Stomach (tissue), 19 donors: Measurements from ENCODE around the gene HLA-DOB. TPM values are rescaled to one million over a fixed set of nuclear protein-coding genes. Genes with fewer than 3 reads are reported as not detected.
A peak's percentile ranks its signal among the peaks of the same experiment; 100 is the strongest.

ENCODE experiments used
- DNase-seq, 2 donors: peaks; one replicate each; pipeline versions ENCODE4 v3.0.0 to v3.0.0-alpha.2; 2013 to 2019
- H3K27ac ChIP-seq, 5 donors: fragments of 200-600 bp in 4 of 5; sonication (generic) in 4 of 5; one replicate each; pipeline ENCODE4 v1.5.1; 2013 to 2019; ENCODE audit warnings: mild to moderate bottlenecking in 1 of 5, moderate library complexity in 1 of 5
- H3K27me3 ChIP-seq, 3 donors: fragments of 200-600 bp; sonication (generic); one replicate each; pipeline ENCODE4 v1.5.1; 2017 to 2019; ENCODE audit warnings: mixed run types in 1 of 3
- H3K36me3 ChIP-seq, 4 donors: fragments of 200-600 bp; sonication (generic); 1 replicate in 3 of 4; 2 replicates in 1 of 4; pipeline ENCODE4 v1.5.1; 2016 to 2019
- H3K4me1 ChIP-seq, 4 donors: fragments of 200-600 bp; sonication (generic); one replicate each; pipeline ENCODE4 v1.5.1; 2016 to 2019
- H3K4me3 ChIP-seq, 4 donors: fragments of 200-600 bp; sonication (generic) in 3 of 4; one replicate each; pipeline ENCODE4 v1.5.1; 2016 to 2019; ENCODE audit warnings: mild to moderate bottlenecking in 1 of 4
- H3K9me3 ChIP-seq, 4 donors: fragments of 200-600 bp; sonication (generic); one replicate each; pipeline ENCODE4 v1.5.1; 2016 to 2019
- EP300 ChIP-seq: sonication (generic); formaldehyde crosslinking; IDR thresholded peaks from one replicate; pipeline ENCODE4 v1.6.1; 2017; ENCODE audit warnings: antibody characterized with exemption
- POLR2A ChIP-seq, 4 donors: fragments of 450-650 bp; IDR thresholded peaks; one replicate each; pipeline ENCODE4 v1.6.1; 2016; ENCODE audit warnings: antibody characterized with exemption in 4 of 4, control low read depth in 2 of 4, mild to moderate bottlenecking in 1 of 4, moderate library complexity in 1 of 4
- POLR2AphosphoS5 ChIP-seq, 3 donors: sonication (generic); formaldehyde crosslinking; IDR thresholded peaks; one replicate each; pipeline ENCODE4 v1.6.1; 2016; ENCODE audit warnings: antibody characterized with exemption in 3 of 3
- WGBS, 5 donors: extraction: QIAGEN DNeasy Blood & Tissue Kit in 3 of 5; methylation state at CpG; one replicate each; pipeline versions ENCODE4 v1.1.5 to v1.1.7; 2013 to 2018; 5-methylcytosine and 5-hydroxymethylcytosine counted together
- intact Hi-C: fragments of 100-400 bp; cut with DNase I; formaldehyde crosslinking; loops from one replicate; pipeline ENCODE4 v1.15.1; 2023; ENCODE audit warnings: low total_unique reads
- long read RNA-seq, 10 donors: transcript quantifications; one replicate each; lab custom pipeline, GENCODE V29; 2026
- polyA plus RNA-seq, 3 donors: library from polyadenylated mRNA; stranded (reverse); fragments of 200-250 nt; gene quantifications; one replicate each; pipeline ENCODE4 v1.2.3, GENCODE V29; 2013
- total RNA-seq, 5 donors: library from RNA; depleted of rRNA; stranded (reverse); fragments of >200 nt; gene quantifications; one replicate each; pipeline versions ENCODE4 v1.1.0 to v1.2.3, GENCODE V29; 2014 to 2016
- TF ChIP-seq, protein P1 (sequence below), 7 experiments: fragments of 450-650 bp in 4 of 7; fragments of 200-600 bp in 3 of 7; sonication (generic) in 3 of 7; IDR thresholded peaks; one replicate each; pipeline ENCODE4 v1.5.1; 2016 to 2019; ENCODE audit warnings: antibody characterized with exemption in 7 of 7, control low read depth in 2 of 7, mild to moderate bottlenecking in 1 of 7
- donor health status: healthy with polysubstance abuse.
- donor health status: Bipolar disorder and iron deficiency.
- donor health status: healthy.

Gene HLA-DOB
- 10 to 100 TPM in 1 of 5 donors, 1 to 10 TPM in 2, not detected in 2; 1.3 to 62.9 (median 2.9) TPM for total RNA-seq
- 1 to 10 TPM in 2 of 3 donors, under 1 TPM in 1; 0.81 to 5.0 (median 1.2) TPM for polyA plus RNA-seq
- long read RNA-seq, donor 1, result 0 reads
- long read RNA-seq, donor 2, result 0 reads
- long read RNA-seq, donor 3, result 0 reads
- long read RNA-seq, donor 4, result 0 reads
- long read RNA-seq, donor 5, result 0 reads
- long read RNA-seq, donor 6, result 0 reads
- long read RNA-seq, donor 7, result 0 reads
- long read RNA-seq, donor 8, result 0 reads
- long read RNA-seq, donor 9, result 0 reads
- long read RNA-seq, donor 10, result 0 reads

DNA sequence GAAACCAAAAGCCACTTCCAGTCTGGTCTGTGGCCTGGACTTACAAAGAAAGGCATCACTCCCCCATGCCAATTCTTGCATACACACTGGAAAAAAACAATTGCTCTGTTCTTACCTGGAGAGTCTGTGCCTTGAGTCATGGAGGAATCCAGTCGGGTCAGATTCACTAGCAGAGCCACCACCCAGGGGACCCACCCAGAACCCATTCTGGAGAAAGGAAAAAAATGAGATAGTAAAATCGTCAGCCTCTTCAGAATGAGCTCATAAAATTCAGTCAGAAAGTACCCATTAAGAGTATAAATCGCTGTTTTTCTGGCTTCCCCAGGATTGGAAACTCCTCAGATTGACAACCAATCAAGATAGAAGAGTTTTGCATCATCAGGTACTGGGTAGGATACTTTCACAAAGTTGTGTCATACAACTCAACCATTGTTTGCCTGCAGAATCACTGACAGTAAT is at the start of gene HLA-DOB:
Gene HLA-DOB, minus strand, starts transcription at position 257 of the 459 bp plus-strand sequence. Its CDS starts 51 bp downstream, at position 206.
- H3K9me3 ChIP-seq, result no peaks in the 10 kb centered on the region
- no peaks in the 10 kb centered on the region for H3K4me1 ChIP-seq
- H3K27ac ChIP-seq, result peak within 1 kb of the TSS in 1 of 5 donors; percentile 45
- H3K36me3 ChIP-seq, result no peaks in the 10 kb centered on the region
- TF ChIP-seq POLR2AphosphoS5 (IDR thresholded peaks at IDR 0.05) (no peak), EP300 (no peak)
- intact Hi-C loops, result no loop called here
- peaks cover 0 to 9% (median 0%) of the 10 kb centered on the region in 3 donors for H3K27me3 ChIP-seq
- peak in 1 of 2 donors; percentile 42 for DNase-seq
- 31 to 66% (median 42%) methylated on average over 3 of the region's 3 CpGs for WGBS, 5 donors
- peak within 1 kb of the TSS in 1 of 4 donors; percentile 3 for H3K4me3 ChIP-seq

DNA sequence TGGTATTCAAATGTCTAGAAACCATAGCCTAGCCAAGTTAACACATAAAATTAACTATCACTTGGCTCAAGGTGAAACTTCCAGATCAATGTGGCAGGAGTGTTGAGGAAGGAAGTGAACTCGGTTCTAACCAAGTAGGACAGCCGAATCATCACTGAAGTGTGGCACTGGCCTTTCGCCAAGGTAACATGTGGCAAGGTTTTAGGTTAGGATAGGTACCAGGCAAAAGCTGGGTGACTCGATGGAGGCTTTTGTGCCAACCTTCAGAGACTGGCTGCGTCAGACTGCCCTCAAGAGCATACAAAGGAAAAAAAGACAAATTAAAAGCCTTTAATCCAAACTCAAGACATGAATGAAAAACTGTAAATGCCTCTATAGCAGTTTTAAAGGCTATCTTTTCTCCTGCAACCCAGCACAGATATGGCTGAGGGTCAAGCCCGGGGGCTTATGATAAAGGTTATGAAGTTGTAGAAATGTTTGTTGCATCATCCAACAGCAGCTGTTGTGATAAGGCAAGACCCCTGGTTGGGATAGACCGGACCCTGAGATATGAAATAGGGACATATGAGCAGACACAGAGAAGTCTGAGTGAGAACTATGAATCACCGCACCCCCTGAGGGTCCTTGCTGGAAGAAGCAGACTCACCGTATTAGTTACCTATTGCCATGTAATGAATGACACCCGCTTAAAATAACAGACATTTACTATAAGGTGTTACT is 49.1 kb upstream of the HLA-DOB start:
- intact Hi-C loops, result no loop called here
- DNase-seq, result no peak
- no peaks in the 10 kb centered on the region for H3K36me3 ChIP-seq
- peaks cover 0 to 12% (median 0%) of the 10 kb centered on the region in 3 donors for H3K27me3 ChIP-seq
- no peak overlapping the region for H3K4me3 ChIP-seq
- 59 to 74% (median 65%) methylated on average over 10 of the region's 10 CpGs for WGBS, 5 donors
- TF ChIP-seq, protein P1, sequence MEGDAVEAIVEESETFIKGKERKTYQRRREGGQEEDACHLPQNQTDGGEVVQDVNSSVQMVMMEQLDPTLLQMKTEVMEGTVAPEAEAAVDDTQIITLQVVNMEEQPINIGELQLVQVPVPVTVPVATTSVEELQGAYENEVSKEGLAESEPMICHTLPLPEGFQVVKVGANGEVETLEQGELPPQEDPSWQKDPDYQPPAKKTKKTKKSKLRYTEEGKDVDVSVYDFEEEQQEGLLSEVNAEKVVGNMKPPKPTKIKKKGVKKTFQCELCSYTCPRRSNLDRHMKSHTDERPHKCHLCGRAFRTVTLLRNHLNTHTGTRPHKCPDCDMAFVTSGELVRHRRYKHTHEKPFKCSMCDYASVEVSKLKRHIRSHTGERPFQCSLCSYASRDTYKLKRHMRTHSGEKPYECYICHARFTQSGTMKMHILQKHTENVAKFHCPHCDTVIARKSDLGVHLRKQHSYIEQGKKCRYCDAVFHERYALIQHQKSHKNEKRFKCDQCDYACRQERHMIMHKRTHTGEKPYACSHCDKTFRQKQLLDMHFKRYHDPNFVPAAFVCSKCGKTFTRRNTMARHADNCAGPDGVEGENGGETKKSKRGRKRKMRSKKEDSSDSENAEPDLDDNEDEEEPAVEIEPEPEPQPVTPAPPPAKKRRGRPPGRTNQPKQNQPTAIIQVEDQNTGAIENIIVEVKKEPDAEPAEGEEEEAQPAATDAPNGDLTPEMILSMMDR (IDR thresholded peaks at IDR 0.05), result no peak
- TF ChIP-seq POLR2AphosphoS5 (IDR thresholded peaks at IDR 0.05), result no peak
- no peak overlapping the region for H3K27ac ChIP-seq
- H3K9me3 ChIP-seq, result no peaks in the 10 kb centered on the region
- peaks cover 0 to 16% (median 9%) of the 10 kb centered on the region in 4 donors for H3K4me1 ChIP-seq

DNA sequence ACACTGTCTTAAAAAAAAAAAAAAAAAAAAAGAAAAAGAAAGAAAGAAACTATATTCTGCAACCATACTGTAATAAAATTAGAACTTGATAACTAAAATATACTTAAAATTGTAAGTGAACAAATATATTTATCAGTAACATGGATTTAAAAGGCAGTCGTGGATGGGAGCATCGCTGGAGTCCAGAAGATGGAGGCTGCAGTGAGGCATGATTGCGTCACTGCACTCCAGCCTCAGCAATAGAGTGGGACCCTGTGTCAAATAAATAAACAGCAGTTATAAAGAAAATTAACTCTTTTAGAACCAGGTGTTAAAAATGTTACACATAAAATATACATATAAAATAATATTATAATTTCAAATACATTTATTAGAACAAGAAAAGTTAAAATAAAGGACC is 45.9 kb upstream of the HLA-DOB start:
- TF ChIP-seq POLR2A (IDR thresholded peaks at IDR 0.05) (no peak), POLR2AphosphoS5 (IDR thresholded peaks at IDR 0.05) (no peak), EP300 (no peak)
- TF ChIP-seq, protein P1 (IDR thresholded peaks at IDR 0.05), result no peak
- intact Hi-C loops, result no loop called here
- Histone ChIP-seq H3K4me3 (no peak overlapping the region), H3K27ac (no peak overlapping the region), H3K27me3 (no peaks in the 10 kb centered on the region), H3K4me1 (peaks cover 0 to 9% (median 3%) of the 10 kb centered on the region in 4 donors), H3K36me3 (peaks cover 3 to 30% (median 26%) of the 10 kb centered on the region in 4 donors), H3K9me3 (no peaks in the 10 kb centered on the region)
- 50 to 73% (median 61%) methylated on average over 3 of the region's 3 CpGs for WGBS, 5 donors
- DNase-seq, result no peak

DNA sequence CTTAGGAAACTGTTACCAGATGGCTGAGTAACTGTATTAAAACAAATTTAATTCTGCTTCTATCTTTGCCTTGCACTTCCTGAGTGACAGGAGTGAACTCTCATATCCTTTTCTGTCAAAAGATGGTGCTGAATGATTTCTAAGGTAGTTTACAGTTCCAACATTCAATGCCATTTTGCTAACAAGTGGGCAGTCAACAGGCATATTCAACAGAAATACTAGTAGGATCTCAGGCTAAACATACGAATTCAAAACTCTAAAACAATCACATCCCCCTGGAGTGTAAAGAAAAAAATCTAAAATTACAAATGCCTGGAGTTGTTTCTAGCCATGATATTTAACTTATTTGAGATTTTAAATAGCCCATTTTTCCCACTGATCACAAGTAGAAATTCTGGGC is 43.9 kb upstream of the HLA-DOB start:
- H3K9me3 ChIP-seq, result no peaks in the 10 kb centered on the region

More for the DNA sequence above, 43.9 kb upstream of the HLA-DOB start:
- peaks cover 0 to 10% (median 7%) of the 10 kb centered on the region in 4 donors for H3K4me1 ChIP-seq
- TF ChIP-seq EP300, result no peak
- TF ChIP-seq POLR2AphosphoS5 (IDR thresholded peaks at IDR 0.05), result no peak
- TF ChIP-seq, protein P1 (IDR thresholded peaks at IDR 0.05), result no peak
- no peak for TF ChIP-seq POLR2A (IDR thresholded peaks at IDR 0.05)
- intact Hi-C loops, result no loop called here
- WGBS, 5 donors, result 71 to 90% (median 79%) methylated on average over 1 of the region's 1 CpG
- peak overlapping the region in 1 of 5 donors; percentile 4 for H3K27ac ChIP-seq
- H3K4me3 ChIP-seq, result no peak overlapping the region
- no peaks in the 10 kb centered on the region for H3K27me3 ChIP-seq
- DNase-seq, result no peak
- H3K36me3 ChIP-seq, result peaks cover 7 to 47% (median 36%) of the 10 kb centered on the region in 4 donors
